ENCODE data around the gene MPZL1. TPM values are rescaled to one million over a fixed set of nuclear protein-coding genes. Genes with fewer than 3 reads are reported as not detected.
A peak's percentile ranks its signal among the peaks of the same experiment; 100 is the strongest.

Gene MPZL1
- total and polyA plus RNA-seq, 2 of the 8 experiments (the other 6 are each of a cell fraction or from before 2014, with no cell fraction given): 37.8 to 120 TPM

DNA sequence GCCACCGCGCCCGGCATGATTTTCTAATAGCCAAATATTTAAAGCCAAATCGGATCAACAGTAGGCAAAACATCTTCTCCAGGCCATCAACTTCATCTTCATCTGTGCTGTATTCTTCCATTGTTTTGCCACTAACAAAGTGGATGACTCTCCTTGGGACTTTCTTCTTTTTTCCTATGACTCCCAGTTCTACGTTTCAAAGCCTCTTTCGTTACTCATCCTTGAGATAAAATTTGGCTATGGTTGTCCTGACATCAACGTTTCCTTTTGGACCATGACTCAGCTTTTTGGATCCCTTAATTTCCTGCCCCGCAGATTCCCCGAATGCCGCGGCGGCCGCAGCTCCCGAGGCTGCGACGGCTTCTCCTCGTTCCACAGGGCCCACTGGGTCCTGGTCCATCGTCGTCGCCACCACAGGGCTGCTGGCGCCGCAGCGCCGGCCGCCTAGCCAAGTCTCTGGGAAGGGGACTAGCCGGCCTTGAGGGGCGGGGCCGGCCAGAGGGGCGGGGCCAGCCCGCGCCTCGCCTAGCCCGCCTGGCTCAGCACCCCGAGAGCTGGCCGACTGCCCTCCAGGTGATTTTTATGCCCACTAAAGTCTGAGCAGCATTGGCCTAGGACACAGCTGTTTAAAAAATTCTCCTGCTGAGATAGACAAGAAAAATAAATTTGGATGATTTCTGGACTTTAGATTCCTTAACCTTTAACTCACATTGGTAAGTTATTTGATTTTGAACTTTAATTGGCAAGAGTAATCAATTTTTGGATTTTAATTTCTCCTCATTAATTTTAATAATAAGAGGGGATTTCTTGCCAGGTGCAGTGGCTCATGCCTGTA lies 98.3 kb downstream of the MPZL1 start (continued):
- TF ChIP-seq, protein P1, sequence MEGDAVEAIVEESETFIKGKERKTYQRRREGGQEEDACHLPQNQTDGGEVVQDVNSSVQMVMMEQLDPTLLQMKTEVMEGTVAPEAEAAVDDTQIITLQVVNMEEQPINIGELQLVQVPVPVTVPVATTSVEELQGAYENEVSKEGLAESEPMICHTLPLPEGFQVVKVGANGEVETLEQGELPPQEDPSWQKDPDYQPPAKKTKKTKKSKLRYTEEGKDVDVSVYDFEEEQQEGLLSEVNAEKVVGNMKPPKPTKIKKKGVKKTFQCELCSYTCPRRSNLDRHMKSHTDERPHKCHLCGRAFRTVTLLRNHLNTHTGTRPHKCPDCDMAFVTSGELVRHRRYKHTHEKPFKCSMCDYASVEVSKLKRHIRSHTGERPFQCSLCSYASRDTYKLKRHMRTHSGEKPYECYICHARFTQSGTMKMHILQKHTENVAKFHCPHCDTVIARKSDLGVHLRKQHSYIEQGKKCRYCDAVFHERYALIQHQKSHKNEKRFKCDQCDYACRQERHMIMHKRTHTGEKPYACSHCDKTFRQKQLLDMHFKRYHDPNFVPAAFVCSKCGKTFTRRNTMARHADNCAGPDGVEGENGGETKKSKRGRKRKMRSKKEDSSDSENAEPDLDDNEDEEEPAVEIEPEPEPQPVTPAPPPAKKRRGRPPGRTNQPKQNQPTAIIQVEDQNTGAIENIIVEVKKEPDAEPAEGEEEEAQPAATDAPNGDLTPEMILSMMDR (IDR thresholded peaks at IDR 0.05; ENCODE audit: control extremely low read depth in 1 of 3, insufficient read depth in 1 of 3, low read depth in 1 of 3, low read length in 3 of 3): no peak
- peak; percentile 60 for TF ChIP-seq ASH2L (IDR thresholded peaks at IDR 0.05; ENCODE audit: low read length)
- TF ChIP-seq, protein P2, sequence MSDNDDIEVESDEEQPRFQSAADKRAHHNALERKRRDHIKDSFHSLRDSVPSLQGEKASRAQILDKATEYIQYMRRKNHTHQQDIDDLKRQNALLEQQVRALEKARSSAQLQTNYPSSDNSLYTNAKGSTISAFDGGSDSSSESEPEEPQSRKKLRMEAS (IDR thresholded peaks at IDR 0.05): peak; percentile 68
- peak; percentile 61 for TF ChIP-seq MAFK (IDR thresholded peaks at IDR 0.05; ENCODE audit: low read depth, low read length)
- 0 out of 4 replicates have a peak, but pooled peaks of 1 of the 2 experiments have one; percentile 6 for TF ChIP-seq RAD21 (IDR thresholded peaks at IDR 0.05 in 1 of 2, conservative IDR thresholded peaks at IDR 0.05 in 1 of 2; ENCODE audit: low read depth in 2 of 2, low read length in 2 of 2)
- 0 out of 2 replicates have a peak, but pooled peaks have one; percentile 36 for TF ChIP-seq RBBP5 (IDR thresholded peaks at IDR 0.05; ENCODE audit: borderline replicate concordance, low read depth, low read length)
- TF ChIP-seq E2F6 (IDR thresholded peaks at IDR 0.05): peak; percentile 68
- no peak for TF ChIP-seq YY1 (IDR thresholded peaks at IDR 0.05; ENCODE audit: low read depth, low read length)
- no peak for TF ChIP-seq SP4 (IDR thresholded peaks at IDR 0.05; ENCODE audit: low read length)
- no peak for TF ChIP-seq JUND (IDR thresholded peaks at IDR 0.05; ENCODE audit: low read length)
